ENCODE results near the gene DAB2IP.

- TF ChIP-seq, protein P1, sequence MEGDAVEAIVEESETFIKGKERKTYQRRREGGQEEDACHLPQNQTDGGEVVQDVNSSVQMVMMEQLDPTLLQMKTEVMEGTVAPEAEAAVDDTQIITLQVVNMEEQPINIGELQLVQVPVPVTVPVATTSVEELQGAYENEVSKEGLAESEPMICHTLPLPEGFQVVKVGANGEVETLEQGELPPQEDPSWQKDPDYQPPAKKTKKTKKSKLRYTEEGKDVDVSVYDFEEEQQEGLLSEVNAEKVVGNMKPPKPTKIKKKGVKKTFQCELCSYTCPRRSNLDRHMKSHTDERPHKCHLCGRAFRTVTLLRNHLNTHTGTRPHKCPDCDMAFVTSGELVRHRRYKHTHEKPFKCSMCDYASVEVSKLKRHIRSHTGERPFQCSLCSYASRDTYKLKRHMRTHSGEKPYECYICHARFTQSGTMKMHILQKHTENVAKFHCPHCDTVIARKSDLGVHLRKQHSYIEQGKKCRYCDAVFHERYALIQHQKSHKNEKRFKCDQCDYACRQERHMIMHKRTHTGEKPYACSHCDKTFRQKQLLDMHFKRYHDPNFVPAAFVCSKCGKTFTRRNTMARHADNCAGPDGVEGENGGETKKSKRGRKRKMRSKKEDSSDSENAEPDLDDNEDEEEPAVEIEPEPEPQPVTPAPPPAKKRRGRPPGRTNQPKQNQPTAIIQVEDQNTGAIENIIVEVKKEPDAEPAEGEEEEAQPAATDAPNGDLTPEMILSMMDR (conservative IDR thresholded peaks at IDR 0.05) = no peak
- no peak for TF ChIP-seq EZH2 (IDR thresholded peaks at IDR 0.05; ENCODE audit: low read depth)
Measured at GRCh38 chr9:121746411-121746810, 95.0 kb downstream of the DAB2IP start.

All from PC-9 (cell line).